Adipose tissue (tissue), 3 donors: ENCODE measurements around the gene MRPL40. TPM values are rescaled to one million over a fixed set of nuclear protein-coding genes. Genes with fewer than 3 reads are reported as not detected.

Source experiments
- H3K27ac ChIP-seq: one replicate; pipeline ENCODE4 v1.5.1; 2013; ENCODE audit warnings: low read depth, low read length
- WGBS, 3 donors: extraction: QIAGEN DNeasy Blood & Tissue Kit; methylation state at CpG; one replicate each; pipeline ENCODE4 v1.1.7; 2013; 5-methylcytosine and 5-hydroxymethylcytosine counted together
- polyA plus RNA-seq, 3 donors: library from polyadenylated mRNA; stranded (reverse); fragments of 200-250 nt; gene quantifications; one replicate each; pipeline ENCODE4 v1.2.3, GENCODE V29; 2013
- donor health status: healthy with polysubstance abuse.
- donor health status: Bipolar disorder and iron deficiency.
- donor health status: healthy.

MRPL40 gene
- polyA plus RNA-seq, 3 donors: 25.9 to 46.1 (median 37.3) TPM

- 97 to 100% (median 97%) methylated on average over 2 of the region's 2 CpGs for WGBS, 3 donors
- H3K27ac ChIP-seq: no peak overlapping the region
Observed at GRCh38 chr22:19470010-19470409, 37.7 kb downstream of the MRPL40 start.

GRCh38 chr22:19471572-19471971 is 39.2 kb downstream of the MRPL40 start:
- H3K27ac ChIP-seq: no peak overlapping the region
- WGBS, 3 donors: 89 to 94% (median 93%) methylated on average over 11 of the region's 11 CpGs

- WGBS, 3 donors: 90 to 95% (median 91%) methylated on average over 8 of the region's 8 CpGs
- H3K27ac ChIP-seq: no peak overlapping the region
Observed at GRCh38 chr22:19472233-19472632, 39.9 kb downstream of the MRPL40 start.

- WGBS, 3 donors: 74 to 89% (median 82%) methylated on average over 3 of the region's 3 CpGs
- H3K27ac ChIP-seq: no peak overlapping the region
Observed at GRCh38 chr22:19473578-19473977, 41.2 kb downstream of the MRPL40 start.

- no peak overlapping the region for H3K27ac ChIP-seq
- WGBS, 3 donors: 73 to 77% (median 74%) methylated on average over 3 of the region's 3 CpGs
Observed at GRCh38 chr22:19476023-19476422, 43.7 kb downstream of the MRPL40 start.

GRCh38 chr22:19477321-19478044 is 45.1 kb downstream of the MRPL40 start:
- WGBS, 3 donors: 19 to 26% (median 22%) methylated on average over 5 of the region's 5 CpGs
- no peak overlapping the region for H3K27ac ChIP-seq

GRCh38 chr22:19478045-19478900 is 45.9 kb downstream of the MRPL40 start:
- WGBS, 3 donors: 1 to 2% (median 1%) methylated on average over 30 to 31 of the region's 31 CpGs
- no peak overlapping the region for H3K27ac ChIP-seq

GRCh38 chr22:19478901-19479354 is 46.6 kb downstream of the MRPL40 start, which contains the start of gene UFD1:
UFD1 (minus strand) TSS chr22:19479193; CDS start chr22:19479085, 108 bp downstream.
- H3K27ac ChIP-seq: peak within 1 kb of the TSS; percentile 98
- 0 to 1% (median 0%) methylated on average over 38 to 42 of the region's 42 CpGs for WGBS, 3 donors

GRCh38 chr22:19479355-19480172 is 47.2 kb downstream of the MRPL40 start, which contains the start of gene CDC45:
CDC45 (plus strand) TSS chr22:19479920; CDS start chr22:19479969, 49 bp downstream.
- peak within 1 kb of the TSS; percentile 98 for H3K27ac ChIP-seq
- 0 to 1% (median 0%) methylated on average over 49 to 50 of the region's 50 CpGs for WGBS, 3 donors

- H3K27ac ChIP-seq: no peak overlapping the region
- 0 to 1% (median 1%) methylated on average over 15 of the region's 15 CpGs for WGBS, 3 donors
Observed at GRCh38 chr22:19480173-19480568, 47.8 kb downstream of the MRPL40 start.

GRCh38 chr22:19480789-19481188 is 48.4 kb downstream of the MRPL40 start:
- H3K27ac ChIP-seq: no peak overlapping the region
- WGBS, 3 donors: 64 to 74% (median 66%) methylated on average over 10 of the region's 10 CpGs

- 92 to 94% (median 93%) methylated on average over 9 of the region's 9 CpGs for WGBS, 3 donors
- H3K27ac ChIP-seq: no peak overlapping the region
Observed at GRCh38 chr22:19482297-19482696, 50.0 kb downstream of the MRPL40 start.

GRCh38 chr22:19483481-19484244 is 51.3 kb downstream of the MRPL40 start:
- WGBS, 3 donors: 77 to 81% (median 79%) methylated on average over 8 of the region's 8 CpGs
- no peak overlapping the region for H3K27ac ChIP-seq

Other genes starting within 250 kb of the MRPL40 start
- 1 to 10 TPM; 1.9 to 5.7 (median 4.8) TPM for gene CLTCL1, start 140.8 kb upstream of the MRPL40 start, polyA plus RNA-seq
- 10 to 100 TPM in 2 of 3 donors, 1 to 10 TPM in 1; 8.2 to 17.6 (median 16.2) TPM for gene HIRA, start 812 bp upstream of the MRPL40 start, polyA plus RNA-seq
- gene C22orf39, start 15.2 kb downstream of the MRPL40 start, polyA plus RNA-seq: 10 to 100 TPM; 24.3 to 44.4 (median 36.1) TPM
- 10 to 100 TPM; 39.6 to 73.8 (median 73.4) TPM for gene UFD1, start 46.6 kb downstream of the MRPL40 start, polyA plus RNA-seq
- 1 to 10 TPM in 1 of 3 donors, under 1 TPM in 2; 0.12 to 1.9 (median 0.23) TPM for gene CDC45, start 47.4 kb downstream of the MRPL40 start, polyA plus RNA-seq
- 100 to 1,000 TPM in 2 of 3 donors, 10 to 100 TPM in 1; 33.8 to 221 (median 199) TPM for gene CLDN5, start 91.9 kb downstream of the MRPL40 start, polyA plus RNA-seq